Activated T-cell treated with anti-CD3 and anti-CD28 coated beads, Interleukin-2, amount 50 U/mL, for 24 hours (primary cell): ENCODE measurements around the gene CLCNKA.

Source experiments
- DNase-seq: peaks from one replicate; pipeline ENCODE4 v3.0.0-alpha.2; 2020
- H3K27ac Mint-ChIP-seq: 2 replicates; pipeline ENCODE4 v1.8.0; 2020; ENCODE audit warnings: mild to moderate bottlenecking, mixed read lengths
- H3K27me3 Mint-ChIP-seq: 2 replicates; pipeline ENCODE4 v1.8.0; 2020; ENCODE audit warnings: mixed read lengths
- H3K36me3 Mint-ChIP-seq: 2 replicates; pipeline ENCODE4 v1.8.0; 2020; ENCODE audit warnings: low read depth, mixed read lengths
- H3K4me1 Mint-ChIP-seq: 2 replicates; pipeline ENCODE4 v1.8.0; 2020; ENCODE audit warnings: low read depth, mixed read lengths
- H3K4me3 Mint-ChIP-seq: 2 replicates; pipeline ENCODE4 v1.8.0; 2020; ENCODE audit warnings: mild to moderate bottlenecking, moderate library complexity, mixed read lengths
- H3K9me3 Mint-ChIP-seq: 2 replicates; pipeline ENCODE4 v1.8.0; 2020; ENCODE audit warnings: mixed read lengths

CLCNKA gene

GRCh38 chr1:16009678-16010077 lies 12.2 kb upstream of the CLCNKA start:
- no peaks in the 10 kb centered on the region for H3K9me3 Mint-ChIP-seq
- no peak for DNase-seq
- H3K4me1 Mint-ChIP-seq: peaks cover 16% of the 10 kb centered on the region
- H3K27ac Mint-ChIP-seq: no peak overlapping the region
- H3K4me3 Mint-ChIP-seq: no peak overlapping the region
- H3K36me3 Mint-ChIP-seq: no peaks in the 10 kb centered on the region
- peaks cover 12% of the 10 kb centered on the region for H3K27me3 Mint-ChIP-seq

DNA sequence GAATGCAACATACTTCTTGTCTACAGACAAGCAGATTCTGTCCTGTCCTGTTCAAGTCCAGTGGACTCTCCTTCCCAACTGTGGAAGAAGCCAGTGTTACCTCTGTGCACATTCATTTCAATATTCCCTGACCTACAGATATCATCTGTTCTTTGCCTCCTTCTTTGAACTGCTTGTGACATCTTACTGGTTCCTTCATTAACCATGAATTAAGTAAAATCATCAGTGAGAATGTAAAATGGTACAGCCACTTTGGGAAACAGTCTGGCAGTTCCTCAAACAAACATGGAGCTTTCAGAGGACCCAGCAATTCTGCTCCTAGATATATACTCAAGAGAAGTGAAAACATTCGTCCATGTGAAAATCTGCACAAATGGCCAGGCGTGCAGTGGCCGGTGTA lies 11.0 kb upstream of the CLCNKA start:
- DNase-seq: no peak
- Mint-ChIP-seq H3K9me3 (no peaks in the 10 kb centered on the region), H3K36me3 (no peaks in the 10 kb centered on the region), H3K4me3 (no peak overlapping the region), H3K4me1 (peaks cover 16% of the 10 kb centered on the region), H3K27ac (no peak overlapping the region), H3K27me3 (peaks cover 19% of the 10 kb centered on the region)

DNA sequence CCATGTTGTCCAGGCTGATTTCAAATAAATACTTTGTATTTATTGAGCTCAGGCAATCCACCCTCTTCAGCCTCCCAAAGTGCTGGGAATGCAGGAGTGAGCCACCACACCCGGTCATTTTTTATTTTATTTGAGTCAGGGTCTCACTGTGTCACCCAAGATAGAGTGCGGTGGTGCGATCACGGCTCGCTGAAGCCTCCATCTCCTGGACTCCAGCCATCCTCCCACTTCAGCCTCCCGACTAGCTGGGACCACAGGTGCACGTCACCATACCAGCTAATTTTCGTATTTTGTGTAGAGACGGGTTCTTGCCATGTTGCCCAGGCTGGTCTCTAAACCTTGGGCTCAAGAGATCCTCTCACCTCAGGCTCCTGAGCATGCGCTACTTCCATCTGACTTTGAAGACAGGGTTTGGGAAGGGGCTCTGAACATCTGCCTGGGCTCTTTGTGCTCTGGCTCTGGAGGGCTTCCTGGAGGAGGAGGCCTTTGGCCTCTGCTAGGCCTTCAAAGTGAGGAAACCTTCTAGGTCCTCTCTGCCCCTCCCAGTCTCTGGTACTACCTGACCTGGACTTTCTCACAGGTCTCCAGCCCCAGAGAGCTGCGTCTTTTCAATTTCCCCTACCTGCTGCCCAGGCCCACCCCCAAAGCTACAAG lies 9.8 kb upstream of the CLCNKA start:
- Mint-ChIP-seq H3K27me3 (peaks cover 19% of the 10 kb centered on the region), H3K36me3 (no peaks in the 10 kb centered on the region), H3K4me3 (peak overlapping the region; percentile 20), H3K27ac (peak overlapping the region; percentile 14), H3K4me1 (peaks cover 9% of the 10 kb centered on the region), H3K9me3 (no peaks in the 10 kb centered on the region)
- no peak for DNase-seq

DNA sequence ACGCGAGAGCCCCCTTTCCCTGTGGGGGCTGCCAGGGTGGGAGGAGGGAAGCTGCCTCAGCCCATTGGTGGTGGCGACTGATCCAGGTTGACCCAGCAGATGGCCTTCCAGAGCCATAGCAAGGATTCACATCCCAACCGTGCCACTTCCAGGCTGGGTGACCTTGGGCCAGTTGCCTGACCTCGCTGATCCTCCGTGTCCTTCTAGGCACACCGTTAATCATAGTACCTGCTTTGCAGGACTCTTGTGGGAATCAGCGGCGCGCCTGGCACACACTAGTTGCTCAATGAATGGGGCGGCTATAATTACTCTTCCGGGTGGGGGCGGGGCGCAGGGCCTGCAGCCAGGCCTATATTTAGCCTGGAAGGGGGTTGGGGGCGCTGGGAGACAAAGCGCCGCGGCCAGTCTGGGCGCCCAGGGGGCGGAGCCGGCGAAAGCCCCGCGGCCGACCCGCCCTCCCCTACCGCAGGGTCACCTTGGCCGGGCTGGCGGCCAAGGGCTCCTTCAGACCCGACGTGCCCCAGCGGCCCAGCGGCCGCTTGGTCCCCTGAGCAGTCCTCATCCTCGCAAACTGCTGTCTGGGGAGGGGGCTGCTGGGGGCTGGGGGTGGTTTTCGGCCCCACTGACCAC lies 9.1 kb upstream of the CLCNKA start:
- peaks cover 8% of the 10 kb centered on the region for H3K4me1 Mint-ChIP-seq
- peak overlapping the region; percentile 20 for H3K4me3 Mint-ChIP-seq
- peak overlapping the region; percentile 14 for H3K27ac Mint-ChIP-seq
- H3K36me3 Mint-ChIP-seq: no peaks in the 10 kb centered on the region
- peak; percentile 63 for DNase-seq
- no peaks in the 10 kb centered on the region for H3K9me3 Mint-ChIP-seq
- H3K27me3 Mint-ChIP-seq: peaks cover 19% of the 10 kb centered on the region

DNA sequence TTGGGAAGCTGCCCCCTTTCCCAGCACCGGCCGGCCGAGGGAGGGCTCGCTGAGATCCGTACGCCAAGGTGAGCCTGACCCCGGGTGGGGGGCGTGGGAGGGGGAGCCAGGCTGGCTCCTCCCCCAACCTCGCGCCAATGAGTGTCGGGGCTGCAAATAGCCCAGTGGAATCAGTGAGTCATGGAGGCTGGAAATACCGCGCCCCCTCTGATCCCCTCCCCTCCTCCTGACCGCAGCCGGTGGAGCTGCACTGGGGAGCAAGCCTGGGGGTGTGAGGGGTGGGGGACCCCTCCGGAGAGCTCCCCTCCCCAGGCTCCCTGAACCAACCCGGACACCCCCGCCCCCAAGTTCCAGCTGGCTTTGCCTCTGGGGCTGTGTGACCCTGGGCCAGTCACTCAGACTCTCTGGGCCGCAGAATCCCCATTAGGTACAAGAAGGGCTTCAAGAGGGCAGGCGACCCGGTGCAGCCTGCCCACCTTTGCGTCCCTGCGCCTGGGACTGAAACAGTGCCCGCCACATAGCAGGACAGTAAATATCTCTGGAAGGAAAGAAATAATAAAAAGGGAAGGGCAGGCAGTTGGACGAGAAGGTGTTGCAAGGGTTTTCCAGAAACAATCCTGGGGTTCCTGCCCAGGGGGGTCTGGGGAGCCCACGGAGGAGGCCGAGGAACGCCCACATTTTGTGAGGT lies 8.5 kb upstream of the CLCNKA start:
- Mint-ChIP-seq H3K4me1 (peaks cover 8% of the 10 kb centered on the region), H3K36me3 (no peaks in the 10 kb centered on the region), H3K27me3 (peaks cover 19% of the 10 kb centered on the region), H3K27ac (no peak overlapping the region), H3K4me3 (no peak overlapping the region), H3K9me3 (no peaks in the 10 kb centered on the region)
- peak; percentile 71 for DNase-seq

GRCh38 chr1:16013908-16014258 lies 8.0 kb upstream of the CLCNKA start:
- Mint-ChIP-seq H3K36me3 (no peaks in the 10 kb centered on the region), H3K27ac (no peak overlapping the region), H3K9me3 (no peaks in the 10 kb centered on the region), H3K4me3 (no peak overlapping the region), H3K27me3 (peaks cover 19% of the 10 kb centered on the region), H3K4me1 (peaks cover 8% of the 10 kb centered on the region)
- no peak for DNase-seq

DNA sequence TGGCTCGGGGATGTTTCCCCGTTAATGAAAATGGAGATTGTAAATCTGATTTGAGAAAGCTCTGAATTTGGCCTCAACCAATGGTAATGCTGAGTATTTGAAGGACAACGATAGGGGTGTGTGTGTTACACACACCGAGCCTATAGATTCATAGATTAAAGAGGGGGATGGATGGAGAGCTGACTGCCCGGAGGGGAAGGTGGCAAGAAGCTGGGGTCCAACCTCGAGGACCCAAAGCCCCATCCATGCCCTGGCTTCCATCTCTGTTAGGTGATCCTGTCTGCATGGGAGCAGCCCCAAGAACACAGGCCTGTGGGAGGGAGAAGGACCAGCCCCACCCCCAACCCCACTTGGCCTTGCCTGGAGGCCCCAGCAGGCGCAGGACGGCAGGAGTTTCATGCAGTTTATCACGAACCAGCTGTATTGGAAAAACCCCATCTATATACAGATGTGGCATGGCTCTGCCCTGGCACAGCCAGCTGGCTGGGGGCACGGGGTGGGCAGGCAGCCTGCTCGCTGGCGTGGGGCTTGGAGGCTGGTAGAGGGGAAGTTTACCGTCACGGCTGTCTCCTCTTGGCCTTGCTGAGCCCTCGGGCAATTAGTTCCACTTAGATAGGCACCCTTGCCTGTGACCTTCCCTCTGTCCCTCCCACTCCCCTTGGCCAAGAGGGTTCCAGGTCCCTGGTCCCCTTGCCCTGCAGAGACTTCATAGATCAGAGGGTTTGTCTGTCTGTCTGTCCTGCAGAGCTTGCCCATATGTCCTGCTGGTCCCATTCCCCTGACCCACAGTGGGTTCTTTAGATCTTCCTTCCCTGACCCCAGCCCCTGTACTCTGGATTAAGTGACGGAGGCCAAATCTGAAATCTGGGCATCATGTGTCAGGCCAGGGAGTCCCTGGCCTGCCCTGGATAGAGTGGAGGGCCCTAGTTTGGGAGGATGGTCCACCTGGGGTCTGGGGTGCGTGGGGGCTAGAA lies 7.0 kb upstream of the CLCNKA start:
- no peak for DNase-seq
- Mint-ChIP-seq H3K4me3 (no peak overlapping the region), H3K27me3 (peaks cover 19% of the 10 kb centered on the region), H3K9me3 (no peaks in the 10 kb centered on the region), H3K27ac (no peak overlapping the region), H3K4me1 (peaks cover 8% of the 10 kb centered on the region), H3K36me3 (no peaks in the 10 kb centered on the region)

DNA sequence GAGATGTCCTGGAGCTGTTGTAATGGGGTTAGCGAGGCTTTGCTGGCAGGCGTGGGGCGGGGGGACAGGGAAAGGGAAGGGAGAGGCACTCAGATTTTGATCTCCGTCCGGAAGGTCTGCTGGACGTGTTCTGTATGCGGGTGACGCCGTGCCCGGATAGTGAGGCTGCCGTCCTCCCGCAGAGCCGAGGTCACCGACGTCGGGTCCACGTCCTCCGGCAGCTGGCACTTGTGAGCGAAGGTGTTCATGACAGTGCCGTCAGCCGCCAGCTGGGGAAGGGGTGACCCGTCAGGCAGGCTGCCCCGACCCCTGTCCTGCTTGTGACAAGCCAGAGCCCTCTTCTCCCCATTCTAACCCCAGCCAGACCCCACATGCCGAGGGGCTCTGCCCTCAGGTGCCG lies 6.3 kb upstream of the CLCNKA start:
- peaks cover 19% of the 10 kb centered on the region for H3K27me3 Mint-ChIP-seq
- H3K4me1 Mint-ChIP-seq: peaks cover 8% of the 10 kb centered on the region
- DNase-seq: no peak
- no peak overlapping the region for H3K27ac Mint-ChIP-seq
- no peak overlapping the region for H3K4me3 Mint-ChIP-seq
- H3K9me3 Mint-ChIP-seq: no peaks in the 10 kb centered on the region
- no peaks in the 10 kb centered on the region for H3K36me3 Mint-ChIP-seq

- H3K27ac Mint-ChIP-seq: no peak overlapping the region
- peaks cover 19% of the 10 kb centered on the region for H3K27me3 Mint-ChIP-seq
- peaks cover 8% of the 10 kb centered on the region for H3K4me1 Mint-ChIP-seq
- no peak for DNase-seq
- no peak overlapping the region for H3K4me3 Mint-ChIP-seq
- H3K9me3 Mint-ChIP-seq: no peaks in the 10 kb centered on the region
- no peaks in the 10 kb centered on the region for H3K36me3 Mint-ChIP-seq
Measured at GRCh38 chr1:16015960-16016901, 5.6 kb upstream of the CLCNKA start.

DNA sequence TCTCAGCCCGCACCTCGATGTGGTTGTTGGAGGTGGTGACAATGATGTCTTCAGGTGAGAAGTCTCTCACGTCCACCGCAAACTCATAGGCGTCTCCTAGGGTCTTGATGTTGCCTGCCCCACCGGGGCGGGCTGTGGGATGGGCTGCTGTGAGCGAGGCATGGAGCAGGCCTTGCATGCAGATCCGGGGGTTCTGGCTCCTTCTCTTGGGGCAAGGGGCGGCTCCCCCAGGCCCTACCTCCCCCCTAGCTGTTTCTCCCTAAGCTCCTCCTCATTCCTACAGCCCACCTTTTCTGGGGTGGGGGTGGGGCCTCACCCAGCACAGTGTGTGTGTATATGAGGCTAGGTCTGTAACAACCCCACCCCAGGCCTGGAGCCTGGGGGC lies 4.8 kb upstream of the CLCNKA start:
- H3K36me3 Mint-ChIP-seq: no peaks in the 10 kb centered on the region
- peaks cover 8% of the 10 kb centered on the region for H3K4me1 Mint-ChIP-seq
- no peaks in the 10 kb centered on the region for H3K9me3 Mint-ChIP-seq
- no peak overlapping the region for H3K27ac Mint-ChIP-seq
- peaks cover 15% of the 10 kb centered on the region for H3K27me3 Mint-ChIP-seq
- no peak overlapping the region for H3K4me3 Mint-ChIP-seq
- no peak for DNase-seq

- Mint-ChIP-seq H3K4me1 (peaks cover 2% of the 10 kb centered on the region), H3K4me3 (no peak within 1 kb of the TSS), H3K27ac (no peak within 1 kb of the TSS), H3K27me3 (peaks cover 9% of the 10 kb centered on the region), H3K36me3 (no peaks in the 10 kb centered on the region), H3K9me3 (no peaks in the 10 kb centered on the region)
- DNase-seq: no peak
Measured at GRCh38 chr1:16017461-16018303, 4.2 kb upstream of the CLCNKA start, which contains the start of gene HSPB7. Gene HSPB7 (minus strand): TSS chr1:16018043. CDS start chr1:16017963, 80 bp downstream.

GRCh38 chr1:16018308-16018707 lies 3.5 kb upstream of the CLCNKA start:
- no peak for DNase-seq
- no peaks in the 10 kb centered on the region for H3K9me3 Mint-ChIP-seq
- H3K4me3 Mint-ChIP-seq: no peak overlapping the region

More at GRCh38 chr1:16018308-16018707, 3.5 kb upstream of the CLCNKA start:
- no peaks in the 10 kb centered on the region for H3K36me3 Mint-ChIP-seq
- peaks cover 2% of the 10 kb centered on the region for H3K4me1 Mint-ChIP-seq
- peaks cover 9% of the 10 kb centered on the region for H3K27me3 Mint-ChIP-seq
- no peak overlapping the region for H3K27ac Mint-ChIP-seq
